ENCODE measurements around the gene RIN3. TPM values are rescaled to one million over a fixed set of nuclear protein-coding genes. Genes with fewer than 3 reads are reported as not detected.

The RIN3 gene
- total RNA-seq, 1 experiment from 2014 or later = 1.5 TPM

DNA sequence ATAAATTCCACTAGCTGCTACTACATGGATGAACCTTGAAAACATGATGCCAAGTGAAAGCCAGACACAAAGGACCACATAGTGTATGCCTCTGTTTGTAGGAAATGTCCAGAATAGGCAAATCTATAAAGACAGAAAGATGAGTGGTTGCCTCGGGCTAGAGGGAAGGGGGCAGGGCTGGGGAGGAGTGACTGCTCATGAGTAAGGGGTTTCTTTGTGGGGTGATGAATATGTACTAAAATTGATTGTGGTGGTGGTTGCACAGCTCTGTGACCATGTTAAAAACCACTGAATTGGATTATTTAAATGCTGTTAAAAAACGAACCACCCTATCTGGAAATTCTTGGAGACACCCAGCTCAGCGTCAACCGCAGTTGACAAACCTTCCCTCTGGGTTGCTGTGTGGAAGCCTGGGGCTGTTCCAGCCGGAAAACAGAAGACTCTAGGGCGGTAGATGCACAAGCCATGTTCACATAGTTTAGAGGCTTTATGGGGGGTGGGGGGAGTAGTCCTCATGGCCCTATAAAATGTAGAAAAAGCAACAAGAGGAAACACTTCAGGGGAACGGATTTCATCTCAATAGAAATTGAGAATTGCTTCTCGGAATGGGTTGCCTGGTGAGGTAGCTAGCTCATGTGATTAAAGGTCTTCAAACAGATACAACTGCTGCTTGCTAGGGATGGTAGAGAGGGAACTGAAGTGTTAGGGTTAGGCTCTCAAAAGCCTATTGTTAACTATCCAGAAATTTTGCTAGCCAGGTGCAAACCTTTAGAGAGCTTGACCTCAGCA is 29.4 kb downstream of the RIN3 start:
- no peak overlapping the region for H3K56ac ChIP-seq (ENCODE audit: insufficient read length, low read depth, low read length)
- no peak overlapping the region for H2BK15ac ChIP-seq (ENCODE audit: low read depth, low read length)
- H2BK5ac ChIP-seq (ENCODE audit: insufficient read length, low read length) = no peak overlapping the region
- H3K4ac ChIP-seq (ENCODE audit: low read depth, low read length) = no peak overlapping the region
- H3K4me3 Mint-ChIP-seq = no peak overlapping the region
- H3K14ac ChIP-seq (ENCODE audit: insufficient read depth, low read length) = no peak overlapping the region
- H3K18ac ChIP-seq (ENCODE audit: insufficient read length, low read depth, low read length) = no peak overlapping the region
- H3T11ph ChIP-seq (ENCODE audit: low read length) = no peak overlapping the region
- DNase-seq = no peak
- no peaks in the 10 kb centered on the region for H3K9me3 ChIP-seq (ENCODE audit: control insufficient read depth, low read depth, low read length)
- no peak overlapping the region for H3K9ac ChIP-seq (ENCODE audit: extremely low read depth, insufficient read length, low read length)
- H3K23ac ChIP-seq (ENCODE audit: insufficient read length, low read depth, low read length) = no peak overlapping the region
- no peaks in the 10 kb centered on the region for H4K20me1 ChIP-seq (ENCODE audit: control insufficient read depth, insufficient read depth, insufficient read length)
- H2BK120ac ChIP-seq (ENCODE audit: low read depth, low read length, poor library complexity, severe bottlenecking) = no peak overlapping the region
- H2BK12ac ChIP-seq (ENCODE audit: insufficient read length, low read depth, low read length) = no peak overlapping the region
- H4K91ac ChIP-seq (ENCODE audit: insufficient read length, low read depth, low read length) = no peak overlapping the region
- H4K5ac ChIP-seq (ENCODE audit: insufficient read length, low read depth, low read length) = no peak overlapping the region
- H2AFZ ChIP-seq (ENCODE audit: low read length) = no peak overlapping the region
- no peaks in the 10 kb centered on the region for H3K9me3 Mint-ChIP-seq
- H3K23me2 ChIP-seq (ENCODE audit: insufficient read length, low read depth, low read length, poor library complexity, severe bottlenecking) = no peaks in the 10 kb centered on the region
- no peaks in the 10 kb centered on the region; the same call in 1 of the 2 replicates for H3K4me1 ChIP-seq (ENCODE audit: insufficient read depth, low read length)
- TF ChIP-seq, protein P1, sequence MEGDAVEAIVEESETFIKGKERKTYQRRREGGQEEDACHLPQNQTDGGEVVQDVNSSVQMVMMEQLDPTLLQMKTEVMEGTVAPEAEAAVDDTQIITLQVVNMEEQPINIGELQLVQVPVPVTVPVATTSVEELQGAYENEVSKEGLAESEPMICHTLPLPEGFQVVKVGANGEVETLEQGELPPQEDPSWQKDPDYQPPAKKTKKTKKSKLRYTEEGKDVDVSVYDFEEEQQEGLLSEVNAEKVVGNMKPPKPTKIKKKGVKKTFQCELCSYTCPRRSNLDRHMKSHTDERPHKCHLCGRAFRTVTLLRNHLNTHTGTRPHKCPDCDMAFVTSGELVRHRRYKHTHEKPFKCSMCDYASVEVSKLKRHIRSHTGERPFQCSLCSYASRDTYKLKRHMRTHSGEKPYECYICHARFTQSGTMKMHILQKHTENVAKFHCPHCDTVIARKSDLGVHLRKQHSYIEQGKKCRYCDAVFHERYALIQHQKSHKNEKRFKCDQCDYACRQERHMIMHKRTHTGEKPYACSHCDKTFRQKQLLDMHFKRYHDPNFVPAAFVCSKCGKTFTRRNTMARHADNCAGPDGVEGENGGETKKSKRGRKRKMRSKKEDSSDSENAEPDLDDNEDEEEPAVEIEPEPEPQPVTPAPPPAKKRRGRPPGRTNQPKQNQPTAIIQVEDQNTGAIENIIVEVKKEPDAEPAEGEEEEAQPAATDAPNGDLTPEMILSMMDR (conservative IDR thresholded peaks at IDR 0.05) = no peak
- H4K8ac ChIP-seq (replicated peaks; ENCODE audit: insufficient read length, low read depth, low read length) = no peak overlapping the region
- H2AK5ac ChIP-seq (ENCODE audit: insufficient read length, low read length) = no peak overlapping the region
- no peak overlapping the region for H3K27ac Mint-ChIP-seq
- no peaks in the 10 kb centered on the region for H3K27me3 Mint-ChIP-seq (ENCODE audit: low read depth)
- H3K79me1 ChIP-seq (ENCODE audit: insufficient read depth, low read depth, low read length, poor library complexity, severe bottlenecking) = no peaks in the 10 kb centered on the region
- H3K79me2 ChIP-seq (ENCODE audit: insufficient read depth, low read length) = no peaks in the 10 kb centered on the region
- H3K4me1 Mint-ChIP-seq = peaks cover 14 to 17% of the 10 kb centered on the region in 2 experiments
- WGBS (ENCODE audit: extremely low coverage, insufficient read length, low lambda C conversion rate) = no CpG with 5 or more reads among the region's 8 CpGs
- H3K27me3 ChIP-seq (ENCODE audit: insufficient read depth, low read length) = no peaks in the 10 kb centered on the region
- H3K36me3 Mint-ChIP-seq (ENCODE audit: insufficient read depth in 1 of 3, low read depth in 3 of 3) = no peaks in the 10 kb centered on the region
- no peak overlapping the region for H2BK20ac ChIP-seq (ENCODE audit: low read depth, low read length, poor library complexity, severe bottlenecking)
- H3K27ac ChIP-seq (ENCODE audit: insufficient read length, low read depth, low read length) = no peak overlapping the region
- H3K4me2 ChIP-seq (ENCODE audit: insufficient read depth, insufficient read length, low read length) = no peak overlapping the region
